HepG2 (cell line): ENCODE measurements around the gene MPO. TPM values are rescaled to one million over a fixed set of nuclear protein-coding genes. Genes with fewer than 3 reads are reported as not detected.

Source experiments
- ATAC-seq: fragments of 200-7000 bp; cut with Tn5 transposase; 3 replicates; pipeline ENCODE4 v1.9.1; 2020; ENCODE audit warnings: mild to moderate bottlenecking, moderate library complexity
- BruUV-seq: library from RNA; stranded (reverse); fragments of 400-500 nt; replicated peaks from 2 replicates; lab custom pipeline; 2021; lab: Mats Ljungman, UMichigan
- CTCF ChIA-PET: fragments of 300-600 bp; formaldehyde crosslinking; extraction: SDS; loops from one replicate; lab custom pipeline; 2021; ENCODE audit warnings: low total read pairs, inconsistent platforms, low intra/inter-chr PET ratio; lab: Yijun Ruan, JAX
- POLR2A ChIA-PET: fragments of 350-600 bp; sonication (Branson Sonifier 250); formaldehyde crosslinking; loops from one replicate; lab custom pipeline; 2020; ENCODE audit warnings: antibody characterized with exemption, inconsistent platforms; lab: Yijun Ruan, JAX
- DNase-seq: peaks from one replicate; pipeline ENCODE4 v3.0.0-alpha.2; 2015; ENCODE audit warnings: low spot score
- FAIRE-seq: peaks from 3 replicates; lab custom pipeline; 2011; peaks lifted over from hg19 to GRCh38; lab: Jason Lieb, UNC
- H2AFZ ChIP-seq: one replicate; pipeline ENCODE4 v1.6.1; 2011; ENCODE audit warnings: low read length, inconsistent platforms
- H3K27ac ChIP-seq: fragments of 300-600 bp; 3 replicates; pipeline ENCODE4 v1.8.0; 2011; ENCODE audit warnings: mixed run types, mild to moderate bottlenecking, mixed read lengths, low read length, inconsistent platforms; ENCODE audit not compliant: insufficient read depth; ENCODE audit errors: extremely low read length
- H3K27me3 ChIP-seq, 2 experiments: fragments of 200-600 bp in 1 of 2; 2 replicates in 1 of 2; 3 replicates in 1 of 2; pipeline versions ENCODE4 v1.6.0 to v1.8.0; 2011; ENCODE audit warnings: low read length in 2 of 2, mild to moderate bottlenecking in 2 of 2, moderate library complexity in 2 of 2, inconsistent platforms in 1 of 2; ENCODE audit not compliant: insufficient read depth in 2 of 2, control insufficient read depth in 1 of 2
- H3K36me3 ChIP-seq, 2 experiments: fragments of 200-600 bp in 1 of 2; replicated peaks in 1 of 2; 2 replicates in 1 of 2; 3 replicates in 1 of 2; pipeline versions ENCODE4 v1.5.1 to v1.8.0; 2011; ENCODE audit warnings: low read length in 2 of 2, inconsistent platforms in 1 of 2; ENCODE audit not compliant: insufficient read depth in 2 of 2, control insufficient read depth in 1 of 2
- H3K4me1 ChIP-seq: 2 replicates; pipeline ENCODE4 v1.5.1; 2012; ENCODE audit warnings: low read length, inconsistent platforms; ENCODE audit not compliant: insufficient read depth
- H3K4me2 ChIP-seq: 2 replicates; pipeline ENCODE4 v1.6.0; 2011; ENCODE audit warnings: low read depth, low read length, inconsistent platforms
- H3K4me3 ChIP-seq, 3 experiments: fragments of 200-600 bp in 1 of 3; sonication (generic), shearing (Covaris generic) in 1 of 3; replicated peaks in 1 of 3; 2 replicates each; pipeline ENCODE4 v1.5.1; 2011 to 2016; ENCODE audit warnings: low read length in 3 of 3, inconsistent platforms in 2 of 3, low read depth in 2 of 3, mild to moderate bottlenecking in 2 of 3, control low read depth in 1 of 3, mixed read lengths in 1 of 3; ENCODE audit not compliant: insufficient read depth in 1 of 3
- H3K79me2 ChIP-seq: one replicate; pipeline ENCODE4 v1.6.1; 2011; ENCODE audit warnings: low read length, inconsistent platforms; ENCODE audit not compliant: insufficient read depth
- H3K9ac ChIP-seq: 2 replicates; pipeline ENCODE4 v1.6.0; 2011; ENCODE audit warnings: mild to moderate bottlenecking, low read depth, low read length, inconsistent platforms; ENCODE audit not compliant: insufficient read depth
- H3K9me3 ChIP-seq: 2 replicates; pipeline ENCODE4 v1.5.1; 2012; ENCODE audit warnings: mild to moderate bottlenecking, low read length
- H4K20me1 ChIP-seq: 2 replicates; pipeline ENCODE4 v1.6.0; 2011; ENCODE audit warnings: inconsistent platforms, mild to moderate bottlenecking, low read length, moderate library complexity; ENCODE audit not compliant: insufficient read depth
- CREB1 ChIP-seq, 2 experiments: fragments of 450-650 bp in 1 of 2; IDR thresholded peaks; 2 replicates each; pipeline ENCODE4 v1.6.1; 2016 to 2017; ENCODE audit warnings: control low read depth in 1 of 2, mild to moderate bottlenecking in 1 of 2, missing compliant biosample characterization in 1 of 2, missing genetic modification characterization in 1 of 2
- GABPB1 ChIP-seq: IDR thresholded peaks from 2 replicates; pipeline ENCODE4 v1.6.1; 2016; ENCODE audit warnings: mild to moderate bottlenecking, missing genetic modification reagents, moderate library complexity, missing compliant biosample characterization
- HMGA1 ChIP-seq: sonication (generic); formaldehyde crosslinking; conservative IDR thresholded peaks from 2 replicates; pipeline ENCODE4 v1.4.0; 2020; ENCODE audit warnings: missing genetic modification reagents
- KDM1A ChIP-seq: IDR thresholded peaks from 2 replicates; pipeline ENCODE4 v1.6.1; 2016; ENCODE audit warnings: missing compliant biosample characterization
- KDM2A ChIP-seq: sonication (generic); formaldehyde crosslinking; IDR thresholded peaks from 2 replicates; pipeline ENCODE4 v1.4.0; 2020; ENCODE audit warnings: low read depth, missing genetic modification reagents, borderline replicate concordance
- MIXL1 ChIP-seq: IDR thresholded peaks from 2 replicates; pipeline ENCODE4 v1.6.1; 2016
- NCOA5 ChIP-seq: sonication (generic); formaldehyde crosslinking; IDR thresholded peaks from 2 replicates; pipeline ENCODE4 v1.4.0; 2020; ENCODE audit warnings: missing genetic modification reagents
- PPARG ChIP-seq: conservative IDR thresholded peaks from 2 replicates; pipeline ENCODE4 v1.6.1; 2016; ENCODE audit warnings: missing biosample characterization, missing genetic modification reagents
- STAG1 ChIP-seq: sonication (generic); formaldehyde crosslinking; IDR thresholded peaks from 2 replicates; pipeline ENCODE4 v1.4.0; 2020; ENCODE audit warnings: missing genetic modification reagents
- XRCC5 ChIP-seq: fragments of 200-400 bp; formaldehyde crosslinking; optimal IDR thresholded peaks from 2 replicates; pipeline ENCODE3; 2017; ENCODE audit warnings: mild to moderate bottlenecking, low read length
- ZKSCAN8 ChIP-seq: IDR thresholded peaks from 2 replicates; pipeline ENCODE4 v1.6.1; 2016; ENCODE audit warnings: borderline replicate concordance, missing genetic modification reagents, missing compliant biosample characterization
- ZMYM4 ChIP-seq: sonication (generic); formaldehyde crosslinking; IDR thresholded peaks from 2 replicates; pipeline ENCODE4 v1.8.1; 2023; ENCODE audit warnings: mild to moderate bottlenecking, missing genetic modification reagents
- ZNF549 ChIP-seq: sonication (generic); formaldehyde crosslinking; IDR thresholded peaks from 2 replicates; pipeline ENCODE4 v1.5.0; 2020; ENCODE audit warnings: missing genetic modification reagents
- ZNF878 ChIP-seq: sonication (generic); formaldehyde crosslinking; IDR thresholded peaks from 2 replicates; pipeline ENCODE4 v1.8.1; 2023; ENCODE audit warnings: mild to moderate bottlenecking, missing genetic modification reagents, moderate library complexity
- WGBS: methylation state at CpG from one replicate; pipeline ENCODE4 v1.1.6; 2017; ENCODE audit warnings: low lambda C conversion rate; 5-methylcytosine and 5-hydroxymethylcytosine counted together
- in situ Hi-C: cut with HindIII; loops from 2 replicates; pipeline ENCODE4 v1.10.0; 2017; ENCODE audit warnings: low pct_unique_long_range_greater_than_20kb; ENCODE audit not compliant: extremely low pct_ligation_motif_present
- intact Hi-C: fragments of 100-400 bp; cut with micrococcal nuclease; formaldehyde crosslinking; loops from one replicate; pipeline ENCODE4 v1.10.0; 2022; ENCODE audit not compliant: unreplicated experiment
- polyA plus RNA-seq, 8 experiments: library from polyadenylated mRNA; depleted of rRNA in 3 of 8; stranded (reverse) in 7 of 8; unstranded in 1 of 8; fragments of >200 nt; fragmentation: Illumina TruSeq in 4 of 8; extraction: Trizol in 4 of 8; gene quantifications; 2 replicates each; pipeline versions ENCODE4 v1.2.1 to v1.2.3, GENCODE V29; 2011 to 2016; ENCODE audit warnings: low read depth in 4 of 8, missing spikeins in 1 of 8, mixed read lengths in 1 of 8; ENCODE audit not compliant: insufficient read depth in 1 of 8
- total RNA-seq, 5 experiments: library from RNA; depleted of rRNA; stranded (reverse); fragments of >200 nt; fragmentation: Illumina TruSeq; extraction: Trizol; gene quantifications; 2 replicates each; pipeline ENCODE4 v1.2.3, GENCODE V29; 2016; ENCODE audit warnings: low read depth in 1 of 5
- TF ChIP-seq, protein P1 (sequence below): sonication (generic); formaldehyde crosslinking; IDR thresholded peaks from 2 replicates; pipeline ENCODE4 v1.4.0; 2020; ENCODE audit warnings: missing genetic modification reagents
- TF ChIP-seq, protein P2 (sequence below): sonication (generic); formaldehyde crosslinking; IDR thresholded peaks from 2 replicates; pipeline ENCODE4 v1.4.0; 2020; ENCODE audit warnings: mild to moderate bottlenecking, missing genetic modification reagents
- TF ChIP-seq, protein P3 (sequence below): sonication (generic); formaldehyde crosslinking; IDR thresholded peaks from 2 replicates; pipeline ENCODE4 v1.9.0; 2021; ENCODE audit warnings: missing genetic modification reagents, mild to moderate bottlenecking, borderline replicate concordance
- TF ChIP-seq, protein P4 (sequence below): sonication (generic); formaldehyde crosslinking; IDR thresholded peaks from 2 replicates; pipeline ENCODE4 v1.5.0; 2020; ENCODE audit warnings: mild to moderate bottlenecking, missing genetic modification reagents

The MPO gene
- total and polyA plus RNA-seq, 2 of the 13 experiments (the other 11 are each of a cell fraction or from before 2014, with no cell fraction given) = not detected

DNA sequence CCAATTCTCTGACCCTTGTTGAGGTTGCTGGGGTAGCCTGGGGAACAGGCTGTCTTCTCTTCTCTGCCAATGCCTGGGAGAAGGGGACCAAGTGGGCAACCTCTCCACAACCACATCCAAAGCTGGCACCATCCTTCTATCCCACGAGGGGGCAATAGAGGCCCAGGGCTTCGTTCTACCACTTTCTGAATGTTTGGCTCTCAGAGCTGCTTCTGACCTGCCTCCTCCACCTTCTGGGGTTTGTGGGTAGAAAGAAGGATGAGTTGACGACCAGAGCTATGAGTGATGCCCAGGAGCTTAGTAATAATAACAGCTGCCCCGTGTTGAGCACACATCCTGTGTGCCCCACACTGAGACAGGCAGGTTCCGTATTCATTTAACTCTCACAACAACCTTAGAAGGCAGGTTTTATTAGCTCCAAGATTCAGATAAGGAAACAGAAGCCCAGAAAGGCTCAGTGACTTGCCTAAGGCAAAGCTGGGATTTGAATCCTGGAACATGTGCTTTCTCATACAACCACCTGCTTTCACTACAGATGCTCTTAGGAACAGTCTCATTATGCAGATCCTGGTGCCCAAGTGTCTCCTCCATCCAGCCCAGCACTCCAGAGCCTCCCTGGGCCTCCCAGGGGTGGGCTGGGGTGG, 36.8 kb upstream of the MPO start:
- DNase-seq (peak; percentile 75), FAIRE-seq (peak; percentile 94), ATAC-seq (peak; percentile 84)
- Histone ChIP-seq H3K79me2 (no peaks in the 10 kb centered on the region), H3K4me2 (0 out of 2 replicates have a peak overlapping the region, but pooled peaks have one; percentile 0), H4K20me1 (no peaks in the 10 kb centered on the region), H3K36me3 (no peaks in the 10 kb centered on the region), H3K9ac (no peak overlapping the region), H2AFZ (no peak overlapping the region), H3K27me3 (peaks cover 17 to 68% of the 10 kb centered on the region in 2 experiments), H3K27ac (no peak overlapping the region), H3K4me1 (peaks cover 19% of the 10 kb centered on the region; the same call in 1 of the 2 replicates), H3K4me3 (no peak overlapping the region), H3K9me3 (no peaks in the 10 kb centered on the region)
- WGBS = 9% methylated on average over 5 of the region's 5 CpGs
- POLR2A ChIA-PET = interaction anchor here (0.9 to 2.6 kb wide), 10 partner anchors 9 to 131 kb away, joined by 3 to 35 read pairs (median 4); partner anchors contain the start of genes RNF43 and SUPT4H1
- intact Hi-C loops (loop anchor here (1.0 to 2.0 kb wide), 3 partner anchors 35 to 130 kb away; partner anchors contain the start of genes RNF43 and SUPT4H1), in situ Hi-C loops (no loop called here)
- CTCF ChIA-PET = interaction anchor here (1.5 to 5.0 kb wide), 3 partner anchors 9 to 130 kb away, joined by 9 to 121 read pairs (median 20); partner anchors contain the start of gene RNF43
- BruUV-seq = no TSS peak
- TF ChIP-seq ZMYM4 (CRISPR knock-in tag) = peak; percentile 26; the same call in 1 of the 2 replicates
- no peak for TF ChIP-seq HMGA1 (CRISPR knock-in tag)
- no peak for TF ChIP-seq CREB1 (IDR thresholded peaks at IDR 0.05)
- TF ChIP-seq CREB1 (CRISPR knock-in tag; IDR thresholded peaks at IDR 0.05) = no peak
- TF ChIP-seq, protein P1, sequence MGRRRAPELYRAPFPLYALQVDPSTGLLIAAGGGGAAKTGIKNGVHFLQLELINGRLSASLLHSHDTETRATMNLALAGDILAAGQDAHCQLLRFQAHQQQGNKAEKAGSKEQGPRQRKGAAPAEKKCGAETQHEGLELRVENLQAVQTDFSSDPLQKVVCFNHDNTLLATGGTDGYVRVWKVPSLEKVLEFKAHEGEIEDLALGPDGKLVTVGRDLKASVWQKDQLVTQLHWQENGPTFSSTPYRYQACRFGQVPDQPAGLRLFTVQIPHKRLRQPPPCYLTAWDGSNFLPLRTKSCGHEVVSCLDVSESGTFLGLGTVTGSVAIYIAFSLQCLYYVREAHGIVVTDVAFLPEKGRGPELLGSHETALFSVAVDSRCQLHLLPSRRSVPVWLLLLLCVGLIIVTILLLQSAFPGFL = no peak
- TF ChIP-seq NCOA5 (CRISPR knock-in tag) = no peak
- TF ChIP-seq, protein P2, sequence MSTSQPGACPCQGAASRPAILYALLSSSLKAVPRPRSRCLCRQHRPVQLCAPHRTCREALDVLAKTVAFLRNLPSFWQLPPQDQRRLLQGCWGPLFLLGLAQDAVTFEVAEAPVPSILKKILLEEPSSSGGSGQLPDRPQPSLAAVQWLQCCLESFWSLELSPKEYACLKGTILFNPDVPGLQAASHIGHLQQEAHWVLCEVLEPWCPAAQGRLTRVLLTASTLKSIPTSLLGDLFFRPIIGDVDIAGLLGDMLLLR (CRISPR knock-in tag) = no peak
- TF ChIP-seq MIXL1 = no peak
- peak; percentile 23; the same call in 1 of the 2 replicates for TF ChIP-seq GABPB1 (CRISPR knock-in tag)
- TF ChIP-seq STAG1 (CRISPR knock-in tag) = peak; percentile 99
- no peak for TF ChIP-seq ZNF549 (CRISPR knock-in tag)
- no peak for TF ChIP-seq ZNF878 (CRISPR knock-in tag)
- 0 out of 2 replicates have a peak, but pooled peaks have one; percentile 48 for TF ChIP-seq PPARG (CRISPR knock-in tag)
- TF ChIP-seq KDM2A (CRISPR knock-in tag) = peak; percentile 61; the same call in 1 of the 2 replicates
- TF ChIP-seq, protein P3, sequence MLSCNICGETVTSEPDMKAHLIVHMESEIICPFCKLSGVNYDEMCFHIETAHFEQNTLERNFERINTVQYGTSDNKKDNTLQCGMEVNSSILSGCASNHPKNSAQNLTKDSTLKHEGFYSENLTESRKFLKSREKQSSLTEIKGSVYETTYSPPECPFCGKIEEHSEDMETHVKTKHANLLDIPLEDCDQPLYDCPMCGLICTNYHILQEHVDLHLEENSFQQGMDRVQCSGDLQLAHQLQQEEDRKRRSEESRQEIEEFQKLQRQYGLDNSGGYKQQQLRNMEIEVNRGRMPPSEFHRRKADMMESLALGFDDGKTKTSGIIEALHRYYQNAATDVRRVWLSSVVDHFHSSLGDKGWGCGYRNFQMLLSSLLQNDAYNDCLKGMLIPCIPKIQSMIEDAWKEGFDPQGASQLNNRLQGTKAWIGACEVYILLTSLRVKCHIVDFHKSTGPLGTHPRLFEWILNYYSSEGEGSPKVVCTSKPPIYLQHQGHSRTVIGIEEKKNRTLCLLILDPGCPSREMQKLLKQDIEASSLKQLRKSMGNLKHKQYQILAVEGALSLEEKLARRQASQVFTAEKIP (CRISPR knock-in tag) = no peak
- no peak for TF ChIP-seq KDM1A (CRISPR knock-in tag)
- TF ChIP-seq, protein P4, sequence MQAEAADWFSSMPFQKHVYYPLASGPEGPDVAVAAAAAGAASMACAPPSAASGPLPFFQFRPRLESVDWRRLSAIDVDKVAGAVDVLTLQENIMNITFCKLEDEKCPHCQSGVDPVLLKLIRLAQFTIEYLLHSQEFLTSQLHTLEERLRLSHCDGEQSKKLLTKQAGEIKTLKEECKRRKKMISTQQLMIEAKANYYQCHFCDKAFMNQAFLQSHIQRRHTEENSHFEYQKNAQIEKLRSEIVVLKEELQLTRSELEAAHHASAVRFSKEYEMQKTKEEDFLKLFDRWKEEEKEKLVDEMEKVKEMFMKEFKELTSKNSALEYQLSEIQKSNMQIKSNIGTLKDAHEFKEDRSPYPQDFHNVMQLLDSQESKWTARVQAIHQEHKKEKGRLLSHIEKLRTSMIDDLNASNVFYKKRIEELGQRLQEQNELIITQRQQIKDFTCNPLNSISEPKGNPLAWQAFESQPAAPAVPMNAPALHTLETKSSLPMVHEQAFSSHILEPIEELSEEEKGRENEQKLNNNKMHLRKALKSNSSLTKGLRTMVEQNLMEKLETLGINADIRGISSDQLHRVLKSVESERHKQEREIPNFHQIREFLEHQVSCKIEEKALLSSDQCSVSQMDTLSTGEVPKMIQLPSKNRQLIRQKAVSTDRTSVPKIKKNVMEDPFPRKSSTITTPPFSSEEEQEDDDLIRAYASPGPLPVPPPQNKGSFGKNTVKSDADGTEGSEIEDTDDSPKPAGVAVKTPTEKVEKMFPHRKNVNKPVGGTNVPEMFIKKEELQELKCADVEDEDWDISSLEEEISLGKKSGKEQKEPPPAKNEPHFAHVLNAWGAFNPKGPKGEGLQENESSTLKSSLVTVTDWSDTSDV (CRISPR knock-in tag) = no peak
- TF ChIP-seq ZKSCAN8 = no peak
- TF ChIP-seq XRCC5 = peak; percentile 83
